ENCODE measurements around the gene ADAMTS2. TPM values are rescaled to one million over a fixed set of nuclear protein-coding genes. Genes with fewer than 3 reads are reported as not detected.

ADAMTS2 gene
- total and polyA plus RNA-seq, 11 donors = 1.1 to 23.0 (median 5.5) TPM

GRCh38 chr5:179211068-179211467 is 134.2 kb downstream of the ADAMTS2 start:
- 85 to 92% (median 88%) methylated on average over 3 of the region's 3 CpGs for WGBS, 4 donors
- ATAC-seq = no peak
- no peak for TF ChIP-seq POLR2A (IDR thresholded peaks at IDR 0.05)
- no peak for TF ChIP-seq CTCF (IDR thresholded peaks at IDR 0.05)
- Histone ChIP-seq H3K36me3 (no peaks in the 10 kb centered on the region), H3K4me1 (no peaks in the 10 kb centered on the region), H3K27ac (no peak overlapping the region), H3K27me3 (peaks cover 0 to 3% (median 0%) of the 10 kb centered on the region in 9 donors), H3K9me3 (no peaks in the 10 kb centered on the region), H3K4me3 (no peak overlapping the region)
- intact Hi-C loops (cut with DNase I) = no loop called here
- DNase-seq = peak in 1 of 5 donors; percentile 37

- ATAC-seq = no peak
- no peak overlapping the region for H3K27ac ChIP-seq
- H3K4me3 ChIP-seq = no peak overlapping the region
- H3K4me1 ChIP-seq = no peaks in the 10 kb centered on the region
- H3K9me3 ChIP-seq = no peaks in the 10 kb centered on the region
- TF ChIP-seq POLR2A (IDR thresholded peaks at IDR 0.05) = no peak
- no peak for TF ChIP-seq CTCF (IDR thresholded peaks at IDR 0.05)
- 90 to 97% (median 91%) methylated on average over 6 of the region's 6 CpGs for WGBS, 4 donors
- peak in 1 of 5 donors; percentile 44 for DNase-seq
- intact Hi-C loops (cut with DNase I) = no loop called here
- no peaks in the 10 kb centered on the region for H3K36me3 ChIP-seq
- peaks cover 0 to 3% (median 0%) of the 10 kb centered on the region in 9 donors for H3K27me3 ChIP-seq
Measured at GRCh38 chr5:179210478-179210877, 134.8 kb downstream of the ADAMTS2 start.

GRCh38 chr5:179209359-179210150 is 135.7 kb downstream of the ADAMTS2 start:
- TF ChIP-seq POLR2A (IDR thresholded peaks at IDR 0.05) (no peak), CTCF (IDR thresholded peaks at IDR 0.05) (no peak)
- Histone ChIP-seq H3K27ac (no peak overlapping the region), H3K27me3 (peaks cover 0 to 3% (median 0%) of the 10 kb centered on the region in 9 donors), H3K9me3 (no peaks in the 10 kb centered on the region), H3K36me3 (no peaks in the 10 kb centered on the region), H3K4me1 (no peaks in the 10 kb centered on the region), H3K4me3 (no peak overlapping the region)
- 70 to 73% (median 71%) methylated on average over 16 to 20 of the region's 20 CpGs for WGBS, 4 donors
- intact Hi-C loops (cut with DNase I) = no loop called here
- ATAC-seq = peak in 1 of 4 donors; percentile 23
- peak in 2 of 5 donors; percentile 2 to 40 for DNase-seq

- Histone ChIP-seq H3K4me3 (no peak overlapping the region), H3K9me3 (no peaks in the 10 kb centered on the region), H3K4me1 (no peaks in the 10 kb centered on the region), H3K27ac (no peak overlapping the region), H3K27me3 (peaks cover 0 to 3% (median 0%) of the 10 kb centered on the region in 9 donors), H3K36me3 (no peaks in the 10 kb centered on the region)
- no peak for ATAC-seq
- intact Hi-C loops (cut with DNase I) = no loop called here
- 85 to 91% (median 88%) methylated on average over 15 to 18 of the region's 18 CpGs for WGBS, 4 donors
- TF ChIP-seq POLR2A (IDR thresholded peaks at IDR 0.05) = no peak
- TF ChIP-seq CTCF (IDR thresholded peaks at IDR 0.05) = no peak
- DNase-seq = peak in 1 of 5 donors; percentile 44
Measured at GRCh38 chr5:179208706-179209358, 136.4 kb downstream of the ADAMTS2 start.
